HEK293 (cell line): Measurements from ENCODE around the gene SLC39A10.

Source experiments
- KLF16 ChIP-seq: fragments of 450-650 bp; formaldehyde crosslinking; IDR thresholded peaks from 2 replicates; pipeline ENCODE4 v1.5.1; 2017; ENCODE audit warnings: missing biosample characterization, missing genetic modification characterization
- SETDB1 ChIP-seq: IDR thresholded peaks from one replicate; pipeline ENCODE4 v1.6.1; 2017; ENCODE audit warnings: mild to moderate bottlenecking, low read length, moderate library complexity, mixed read lengths; ENCODE audit not compliant: insufficient read length
- ZNF146 ChIP-seq: fragments of 450-650 bp; formaldehyde crosslinking; IDR thresholded peaks from 2 replicates; pipeline ENCODE4 v1.5.1; 2016; ENCODE audit warnings: missing biosample characterization, missing genetic modification characterization
- TF ChIP-seq, protein P1 (sequence below): fragments of 450-650 bp; formaldehyde crosslinking; IDR thresholded peaks from 2 replicates; pipeline ENCODE4 v1.5.1; 2017; ENCODE audit warnings: missing biosample characterization, missing genetic modification characterization
- TF ChIP-seq, protein P2 (sequence below): fragments of 450-650 bp; formaldehyde crosslinking; IDR thresholded peaks from 2 replicates; pipeline ENCODE4 v1.5.1; 2016; ENCODE audit warnings: missing biosample characterization, missing genetic modification characterization
- TF ChIP-seq, protein P3 (sequence below): fragments of 450-650 bp; formaldehyde crosslinking; conservative IDR thresholded peaks from 2 replicates; pipeline ENCODE4 v1.5.1; 2016; ENCODE audit warnings: low read depth, missing biosample characterization, missing genetic modification characterization
- TF ChIP-seq, protein P4 (sequence below): fragments of 450-650 bp; formaldehyde crosslinking; IDR thresholded peaks from 2 replicates; pipeline ENCODE4 v1.5.1; 2016; ENCODE audit warnings: missing biosample characterization, missing genetic modification characterization
- TF ChIP-seq, protein P5 (sequence below): sonication (generic); formaldehyde crosslinking; IDR thresholded peaks from 2 replicates; pipeline ENCODE4 v1.8.1; 2022; ENCODE audit warnings: mild to moderate bottlenecking, moderate library complexity, missing genetic modification reagents
- TF ChIP-seq, protein P6 (sequence below): fragments of 450-650 bp; formaldehyde crosslinking; IDR thresholded peaks from 2 replicates; pipeline ENCODE4 v1.5.1; 2016; ENCODE audit warnings: missing biosample characterization, missing genetic modification characterization

DNA sequence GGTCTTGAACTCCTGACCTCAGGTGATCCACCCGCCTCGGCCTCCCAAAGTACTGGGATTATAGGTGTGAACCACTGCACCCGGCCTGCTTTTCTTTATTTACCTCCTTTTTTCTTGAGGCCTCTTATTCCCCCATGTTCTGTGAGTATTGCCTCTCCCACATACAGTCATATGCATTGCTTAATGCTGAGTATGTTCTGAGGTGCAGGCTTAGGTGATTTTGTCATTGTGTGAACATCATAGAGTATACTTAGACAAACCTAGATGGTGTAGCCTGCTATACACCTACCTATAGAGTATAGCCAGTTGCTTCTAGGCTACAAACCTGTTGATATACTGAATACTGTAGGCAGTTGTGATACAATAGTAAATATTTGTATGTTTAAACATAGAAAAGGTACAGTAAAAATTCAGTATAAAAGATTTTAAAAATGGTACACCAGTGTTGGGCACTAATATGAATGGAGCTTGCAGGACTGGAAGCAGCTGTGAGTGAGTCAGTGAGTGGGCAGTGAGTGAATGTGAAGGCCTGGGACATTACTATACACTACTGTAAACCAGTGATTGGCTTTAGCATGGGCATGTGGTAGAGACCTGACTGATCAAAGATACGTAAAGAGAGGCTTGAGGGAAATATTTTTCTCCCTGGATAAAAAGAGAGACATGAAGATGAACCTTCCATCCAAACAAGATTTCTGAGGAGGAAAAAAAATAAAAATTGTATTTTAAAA, 17.6 kb downstream of the SLC39A10 start:
- TF ChIP-seq, protein P1, sequence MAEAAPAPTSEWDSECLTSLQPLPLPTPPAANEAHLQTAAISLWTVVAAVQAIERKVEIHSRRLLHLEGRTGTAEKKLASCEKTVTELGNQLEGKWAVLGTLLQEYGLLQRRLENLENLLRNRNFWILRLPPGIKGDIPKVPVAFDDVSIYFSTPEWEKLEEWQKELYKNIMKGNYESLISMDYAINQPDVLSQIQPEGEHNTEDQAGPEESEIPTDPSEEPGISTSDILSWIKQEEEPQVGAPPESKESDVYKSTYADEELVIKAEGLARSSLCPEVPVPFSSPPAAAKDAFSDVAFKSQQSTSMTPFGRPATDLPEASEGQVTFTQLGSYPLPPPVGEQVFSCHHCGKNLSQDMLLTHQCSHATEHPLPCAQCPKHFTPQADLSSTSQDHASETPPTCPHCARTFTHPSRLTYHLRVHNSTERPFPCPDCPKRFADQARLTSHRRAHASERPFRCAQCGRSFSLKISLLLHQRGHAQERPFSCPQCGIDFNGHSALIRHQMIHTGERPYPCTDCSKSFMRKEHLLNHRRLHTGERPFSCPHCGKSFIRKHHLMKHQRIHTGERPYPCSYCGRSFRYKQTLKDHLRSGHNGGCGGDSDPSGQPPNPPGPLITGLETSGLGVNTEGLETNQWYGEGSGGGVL (tag by site-specific recombination): no peak
- TF ChIP-seq, protein P2, sequence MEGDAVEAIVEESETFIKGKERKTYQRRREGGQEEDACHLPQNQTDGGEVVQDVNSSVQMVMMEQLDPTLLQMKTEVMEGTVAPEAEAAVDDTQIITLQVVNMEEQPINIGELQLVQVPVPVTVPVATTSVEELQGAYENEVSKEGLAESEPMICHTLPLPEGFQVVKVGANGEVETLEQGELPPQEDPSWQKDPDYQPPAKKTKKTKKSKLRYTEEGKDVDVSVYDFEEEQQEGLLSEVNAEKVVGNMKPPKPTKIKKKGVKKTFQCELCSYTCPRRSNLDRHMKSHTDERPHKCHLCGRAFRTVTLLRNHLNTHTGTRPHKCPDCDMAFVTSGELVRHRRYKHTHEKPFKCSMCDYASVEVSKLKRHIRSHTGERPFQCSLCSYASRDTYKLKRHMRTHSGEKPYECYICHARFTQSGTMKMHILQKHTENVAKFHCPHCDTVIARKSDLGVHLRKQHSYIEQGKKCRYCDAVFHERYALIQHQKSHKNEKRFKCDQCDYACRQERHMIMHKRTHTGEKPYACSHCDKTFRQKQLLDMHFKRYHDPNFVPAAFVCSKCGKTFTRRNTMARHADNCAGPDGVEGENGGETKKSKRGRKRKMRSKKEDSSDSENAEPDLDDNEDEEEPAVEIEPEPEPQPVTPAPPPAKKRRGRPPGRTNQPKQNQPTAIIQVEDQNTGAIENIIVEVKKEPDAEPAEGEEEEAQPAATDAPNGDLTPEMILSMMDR: no peak
- TF ChIP-seq, protein P3, sequence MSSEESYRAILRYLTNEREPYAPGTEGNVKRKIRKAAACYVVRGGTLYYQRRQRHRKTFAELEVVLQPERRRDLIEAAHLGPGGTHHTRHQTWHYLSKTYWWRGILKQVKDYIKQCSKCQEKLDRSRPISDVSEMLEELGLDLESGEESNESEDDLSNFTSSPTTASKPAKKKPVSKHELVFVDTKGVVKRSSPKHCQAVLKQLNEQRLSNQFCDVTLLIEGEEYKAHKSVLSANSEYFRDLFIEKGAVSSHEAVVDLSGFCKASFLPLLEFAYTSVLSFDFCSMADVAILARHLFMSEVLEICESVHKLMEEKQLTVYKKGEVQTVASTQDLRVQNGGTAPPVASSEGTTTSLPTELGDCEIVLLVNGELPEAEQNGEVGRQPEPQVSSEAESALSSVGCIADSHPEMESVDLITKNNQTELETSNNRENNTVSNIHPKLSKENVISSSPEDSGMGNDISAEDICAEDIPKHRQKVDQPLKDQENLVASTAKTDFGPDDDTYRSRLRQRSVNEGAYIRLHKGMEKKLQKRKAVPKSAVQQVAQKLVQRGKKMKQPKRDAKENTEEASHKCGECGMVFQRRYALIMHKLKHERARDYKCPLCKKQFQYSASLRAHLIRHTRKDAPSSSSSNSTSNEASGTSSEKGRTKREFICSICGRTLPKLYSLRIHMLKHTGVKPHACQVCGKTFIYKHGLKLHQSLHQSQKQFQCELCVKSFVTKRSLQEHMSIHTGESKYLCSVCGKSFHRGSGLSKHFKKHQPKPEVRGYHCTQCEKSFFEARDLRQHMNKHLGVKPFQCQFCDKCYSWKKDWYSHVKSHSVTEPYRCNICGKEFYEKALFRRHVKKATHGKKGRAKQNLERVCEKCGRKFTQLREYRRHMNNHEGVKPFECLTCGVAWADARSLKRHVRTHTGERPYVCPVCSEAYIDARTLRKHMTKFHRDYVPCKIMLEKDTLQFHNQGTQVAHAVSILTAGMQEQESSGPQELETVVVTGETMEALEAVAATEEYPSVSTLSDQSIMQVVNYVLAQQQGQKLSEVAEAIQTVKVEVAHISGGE (tag by site-specific recombination): no peak
- TF ChIP-seq, protein P4, sequence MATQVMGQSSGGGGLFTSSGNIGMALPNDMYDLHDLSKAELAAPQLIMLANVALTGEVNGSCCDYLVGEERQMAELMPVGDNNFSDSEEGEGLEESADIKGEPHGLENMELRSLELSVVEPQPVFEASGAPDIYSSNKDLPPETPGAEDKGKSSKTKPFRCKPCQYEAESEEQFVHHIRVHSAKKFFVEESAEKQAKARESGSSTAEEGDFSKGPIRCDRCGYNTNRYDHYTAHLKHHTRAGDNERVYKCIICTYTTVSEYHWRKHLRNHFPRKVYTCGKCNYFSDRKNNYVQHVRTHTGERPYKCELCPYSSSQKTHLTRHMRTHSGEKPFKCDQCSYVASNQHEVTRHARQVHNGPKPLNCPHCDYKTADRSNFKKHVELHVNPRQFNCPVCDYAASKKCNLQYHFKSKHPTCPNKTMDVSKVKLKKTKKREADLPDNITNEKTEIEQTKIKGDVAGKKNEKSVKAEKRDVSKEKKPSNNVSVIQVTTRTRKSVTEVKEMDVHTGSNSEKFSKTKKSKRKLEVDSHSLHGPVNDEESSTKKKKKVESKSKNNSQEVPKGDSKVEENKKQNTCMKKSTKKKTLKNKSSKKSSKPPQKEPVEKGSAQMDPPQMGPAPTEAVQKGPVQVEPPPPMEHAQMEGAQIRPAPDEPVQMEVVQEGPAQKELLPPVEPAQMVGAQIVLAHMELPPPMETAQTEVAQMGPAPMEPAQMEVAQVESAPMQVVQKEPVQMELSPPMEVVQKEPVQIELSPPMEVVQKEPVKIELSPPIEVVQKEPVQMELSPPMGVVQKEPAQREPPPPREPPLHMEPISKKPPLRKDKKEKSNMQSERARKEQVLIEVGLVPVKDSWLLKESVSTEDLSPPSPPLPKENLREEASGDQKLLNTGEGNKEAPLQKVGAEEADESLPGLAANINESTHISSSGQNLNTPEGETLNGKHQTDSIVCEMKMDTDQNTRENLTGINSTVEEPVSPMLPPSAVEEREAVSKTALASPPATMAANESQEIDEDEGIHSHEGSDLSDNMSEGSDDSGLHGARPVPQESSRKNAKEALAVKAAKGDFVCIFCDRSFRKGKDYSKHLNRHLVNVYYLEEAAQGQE (tag by site-specific recombination): no peak
- TF ChIP-seq KLF16 (no peak), SETDB1 (no peak), ZNF146 (no peak)
- TF ChIP-seq, protein P5, sequence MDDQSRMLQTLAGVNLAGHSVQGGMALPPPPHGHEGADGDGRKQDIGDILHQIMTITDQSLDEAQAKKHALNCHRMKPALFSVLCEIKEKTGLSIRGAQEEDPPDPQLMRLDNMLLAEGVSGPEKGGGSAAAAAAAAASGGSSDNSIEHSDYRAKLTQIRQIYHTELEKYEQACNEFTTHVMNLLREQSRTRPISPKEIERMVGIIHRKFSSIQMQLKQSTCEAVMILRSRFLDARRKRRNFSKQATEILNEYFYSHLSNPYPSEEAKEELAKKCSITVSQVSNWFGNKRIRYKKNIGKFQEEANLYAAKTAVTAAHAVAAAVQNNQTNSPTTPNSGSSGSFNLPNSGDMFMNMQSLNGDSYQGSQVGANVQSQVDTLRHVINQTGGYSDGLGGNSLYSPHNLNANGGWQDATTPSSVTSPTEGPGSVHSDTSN: no peak
- TF ChIP-seq, protein P6, sequence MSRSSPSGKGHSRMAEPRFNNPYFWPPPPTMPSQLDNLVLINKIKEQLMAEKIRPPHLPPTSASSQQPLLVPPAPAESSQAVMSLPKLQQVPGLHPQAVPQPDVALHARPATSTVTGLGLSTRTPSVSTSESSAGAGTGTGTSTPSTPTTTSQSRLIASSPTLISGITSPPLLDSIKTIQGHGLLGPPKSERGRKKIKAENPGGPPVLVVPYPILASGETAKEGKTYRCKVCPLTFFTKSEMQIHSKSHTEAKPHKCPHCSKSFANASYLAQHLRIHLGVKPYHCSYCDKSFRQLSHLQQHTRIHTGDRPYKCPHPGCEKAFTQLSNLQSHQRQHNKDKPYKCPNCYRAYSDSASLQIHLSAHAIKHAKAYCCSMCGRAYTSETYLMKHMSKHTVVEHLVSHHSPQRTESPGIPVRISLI: no peak
